Panc1 (cell line): ENCODE data around the gene TNFSF9.

Experiments used
- CTCF ChIP-seq: fragments of 450-650 bp; IDR thresholded peaks from 2 replicates; pipeline ENCODE4 v1.5.1; 2017; ENCODE audit warnings: mild to moderate bottlenecking
- TCF7L2 ChIP-seq: IDR thresholded peaks from 2 replicates; pipeline ENCODE4 v1.6.1; 2011; ENCODE audit warnings: mild to moderate bottlenecking, low read depth, low read length, inconsistent platforms

- no peak for TF ChIP-seq CTCF
- TF ChIP-seq TCF7L2 = no peak
These were observed 865 bp upstream of the TNFSF9 start for GRCh38 chr19:6529937-6530385.
